HG02981 (cell line): ENCODE results near the gene ZNF699.
"Not testable (repeated sequence)": the region's sequence is repeated elsewhere in the genome, so short reads cannot be mapped to it uniquely, and the experiment has no call there.

Experiments used
- ATAC-seq: cut with Tn5 transposase; IDR thresholded peaks from one replicate; pipeline ENCODE4 v1.9.1; 2021; ENCODE audit warnings: mild to moderate bottlenecking, moderate library complexity; ENCODE audit not compliant: unreplicated experiment

Gene ZNF699

DNA sequence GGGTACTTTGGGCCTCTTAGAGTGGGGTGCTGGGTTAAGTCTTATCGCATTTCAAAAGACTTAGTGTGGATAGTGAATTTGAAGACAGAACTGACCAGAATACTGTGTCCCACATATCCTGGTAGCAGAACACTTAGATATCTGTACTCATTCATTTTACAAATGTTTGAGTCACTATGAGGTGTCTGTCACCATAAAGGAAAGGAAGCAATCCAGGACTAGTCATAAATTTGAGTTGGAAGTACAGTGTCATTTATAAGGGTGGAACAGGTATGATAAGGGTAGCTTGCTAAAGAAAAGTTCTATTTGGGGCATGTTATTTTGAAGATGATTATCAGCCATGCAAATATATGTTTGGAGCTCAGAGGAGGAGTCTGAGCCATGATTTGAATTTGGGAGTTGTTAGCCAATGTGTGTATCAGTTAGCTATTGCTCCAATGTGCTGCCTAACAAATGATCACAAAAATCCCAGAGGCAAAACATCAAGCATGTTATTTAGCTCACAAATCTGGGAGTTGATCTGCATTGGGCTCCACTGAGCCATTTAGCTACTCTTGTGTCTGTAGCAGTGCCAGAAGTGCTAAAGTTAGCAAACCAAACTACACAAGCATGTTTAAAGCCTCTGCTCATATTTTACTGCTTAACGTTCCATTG, 20.3 kb downstream of the ZNF699 start:
- no peak for ATAC-seq

DNA sequence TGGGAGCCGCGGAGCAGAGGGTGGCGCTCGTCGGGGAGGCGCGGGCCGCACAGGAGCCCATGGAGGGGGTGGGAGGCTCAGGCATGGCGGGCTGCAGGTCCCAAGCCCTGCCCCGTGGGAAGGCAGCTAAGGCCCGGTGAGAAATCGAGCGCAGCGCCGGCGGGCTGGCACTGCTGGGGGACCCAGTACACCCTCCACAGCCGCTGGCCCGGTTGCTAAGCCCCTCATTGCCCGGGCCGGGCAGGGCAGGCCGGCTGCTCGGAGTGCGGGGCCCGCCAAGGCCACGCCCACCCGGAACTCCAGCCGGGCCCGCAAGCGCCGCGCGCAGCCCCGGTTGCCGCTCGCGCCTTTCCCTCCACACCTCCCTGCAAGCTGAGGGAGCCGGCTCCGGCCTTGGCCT, 26.2 kb downstream of the ZNF699 start:
- not testable (repeated sequence) for ATAC-seq

DNA sequence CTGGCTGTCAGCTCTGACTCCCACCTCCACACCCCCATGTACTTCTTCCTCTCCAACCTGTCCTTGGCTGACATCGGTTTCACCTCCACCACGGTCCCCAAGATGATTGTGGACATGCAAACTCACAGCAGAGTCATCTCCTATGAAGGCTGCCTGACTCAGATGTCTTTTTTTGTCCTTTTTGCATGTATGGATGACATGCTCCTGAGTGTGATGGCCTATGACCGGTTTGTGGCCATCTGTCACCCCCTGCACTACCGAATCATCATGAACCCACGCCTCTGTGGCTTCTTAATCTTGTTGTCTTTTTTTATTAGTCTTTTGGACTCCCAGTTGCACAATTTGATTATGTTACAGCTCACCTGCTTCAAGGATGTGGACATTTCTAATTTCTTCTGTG, 58.4 kb downstream of the ZNF699 start:
- no peak for ATAC-seq

DNA sequence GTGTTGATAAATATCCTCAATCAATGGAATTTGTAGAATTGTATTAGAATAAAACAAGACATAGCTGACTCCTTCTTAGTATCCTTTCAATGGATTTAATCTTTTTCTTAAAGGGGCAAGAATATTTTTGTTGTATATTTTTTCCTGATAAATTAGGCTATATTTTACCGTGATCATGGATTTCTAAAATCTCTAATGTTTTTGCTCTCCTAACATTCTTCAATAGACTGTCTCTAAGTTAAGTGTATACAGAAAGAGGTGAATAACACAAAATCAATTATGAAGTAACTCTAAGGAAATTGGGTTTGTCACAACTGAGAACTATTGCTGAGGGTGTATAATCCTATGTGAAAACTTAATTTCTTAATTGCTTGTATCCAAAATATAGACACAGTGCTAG, 59.0 kb downstream of the ZNF699 start, which contains the start of gene OR7E24:
Gene OR7E24 (plus strand): TSS at position 301 of the 400 bp plus-strand sequence. CDS start 114 bp downstream, outside the sequence.
- no peak for ATAC-seq
